IPS-18c (cell line): Measurements from ENCODE around the gene CAST.

Experiments
- H3K4me3 ChIP-seq: 2 replicates; pipeline ENCODE4 v1.7.0; 2013; ENCODE audit warnings: low read depth, mild to moderate bottlenecking, low read length, moderate library complexity; ENCODE audit not compliant: insufficient read depth
- H3K9me3 ChIP-seq: one replicate; pipeline ENCODE4 v1.6.1; 2013; ENCODE audit warnings: mild to moderate bottlenecking, low read length, moderate library complexity; ENCODE audit not compliant: control insufficient read depth, insufficient read depth

The CAST gene

DNA sequence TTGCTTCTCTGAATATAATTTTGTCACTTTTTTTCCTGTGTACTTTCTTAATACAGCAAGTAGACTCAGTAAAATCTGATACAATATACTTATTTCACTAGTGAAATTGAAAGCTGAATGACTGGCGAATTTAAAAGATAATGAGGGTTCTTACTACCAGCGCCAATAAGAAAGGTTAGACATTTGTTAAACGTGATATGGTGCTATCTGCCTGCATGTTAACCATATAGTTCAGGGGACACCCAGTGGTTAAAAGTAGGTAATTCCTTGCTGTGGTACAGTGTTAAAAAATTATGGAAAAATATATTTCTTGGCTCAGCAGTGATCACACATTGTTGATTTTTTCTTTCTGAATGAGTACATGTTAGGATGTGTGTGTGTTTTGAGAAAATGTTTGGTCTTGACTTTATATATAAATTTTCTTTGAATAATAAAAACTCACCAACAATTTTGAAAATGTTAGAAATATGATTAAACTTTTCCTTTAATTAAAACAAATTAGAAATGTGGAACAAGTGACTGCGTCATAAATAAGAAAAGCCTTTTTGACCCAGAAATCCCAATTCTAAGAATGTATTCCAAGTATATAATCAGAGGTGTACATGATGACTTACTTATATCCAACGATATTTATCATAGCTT lies 25.8 kb downstream of the CAST start:
- Histone ChIP-seq H3K9me3 (no peaks in the 10 kb centered on the region), H3K4me3 (no peak overlapping the region)

DNA sequence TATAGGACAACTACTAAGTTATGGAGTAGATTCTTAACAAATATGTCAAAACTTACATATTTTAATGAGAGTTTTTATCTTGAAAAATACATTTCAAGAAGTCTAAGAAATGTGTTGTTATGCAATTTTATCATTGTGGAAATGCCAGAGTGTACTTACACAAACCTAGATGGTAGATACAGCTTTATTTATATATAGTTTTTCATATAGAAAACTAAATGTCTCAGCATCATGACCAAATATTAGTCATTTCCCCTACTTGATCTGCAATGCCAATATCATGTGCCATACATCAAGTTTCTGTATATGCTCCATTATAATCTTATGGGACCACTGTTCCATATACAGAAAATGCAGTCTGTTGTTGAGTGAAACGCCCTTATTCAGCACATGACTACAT lies 28.7 kb downstream of the CAST start:
- Histone ChIP-seq H3K9me3 (no peaks in the 10 kb centered on the region), H3K4me3 (no peak overlapping the region)

DNA sequence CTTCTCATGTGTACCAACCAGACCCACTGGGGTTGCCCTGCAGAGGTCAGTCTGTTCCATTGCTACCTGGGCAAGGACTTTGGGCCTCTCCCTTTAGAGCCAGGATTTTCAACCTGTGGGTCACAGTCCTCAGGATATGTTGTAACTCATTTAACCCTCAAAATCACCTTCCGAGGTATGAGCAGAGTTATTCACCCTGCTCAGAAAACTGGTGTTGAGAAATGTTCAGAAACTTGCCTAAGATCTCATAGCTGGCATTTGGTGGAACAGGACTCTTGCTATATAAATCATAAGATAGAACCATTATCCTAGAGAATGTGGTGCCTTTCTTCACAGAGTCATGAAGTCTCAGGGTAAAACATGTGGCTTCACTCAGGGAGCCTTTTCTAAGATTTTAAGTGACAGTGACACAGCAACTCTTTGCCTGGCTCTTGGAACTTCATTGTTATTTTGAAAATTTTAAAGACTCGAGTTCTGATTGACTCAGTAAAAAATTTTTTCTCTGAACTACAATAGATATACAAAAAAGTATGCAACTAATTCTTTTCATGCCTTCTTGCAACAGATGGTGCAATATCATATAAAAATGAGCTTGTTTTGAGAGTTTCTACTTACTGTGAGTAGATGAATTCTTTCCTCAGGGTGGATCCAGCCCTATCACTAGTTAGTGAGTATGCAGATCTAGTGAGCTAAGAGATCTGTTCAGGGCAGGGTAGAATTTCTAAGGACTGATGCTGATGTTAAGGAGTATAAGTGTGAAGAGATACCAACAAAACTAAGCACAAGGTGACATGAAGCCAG lies 29.5 kb downstream of the CAST start:
- H3K4me3 ChIP-seq = no peak overlapping the region
- no peaks in the 10 kb centered on the region for H3K9me3 ChIP-seq

DNA sequence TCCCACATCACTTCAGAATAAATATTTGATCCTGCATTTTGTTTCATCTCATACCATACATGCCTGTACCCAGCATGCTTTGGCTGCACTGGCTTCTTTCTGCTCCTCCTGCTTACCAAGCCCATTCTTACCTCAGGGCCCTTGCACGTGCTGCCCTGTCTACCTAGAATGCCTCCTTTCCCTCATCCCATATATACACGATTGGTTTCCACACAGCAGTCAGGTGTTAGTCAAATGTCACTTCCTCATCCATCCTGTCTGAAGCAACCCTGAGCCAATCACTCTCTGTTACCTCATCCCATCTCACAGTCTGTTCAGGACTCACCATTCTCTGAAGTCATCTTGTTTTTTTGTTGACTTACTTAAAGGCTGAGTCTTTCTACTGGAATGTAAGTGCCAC lies 30.3 kb downstream of the CAST start:
- no peak overlapping the region for H3K4me3 ChIP-seq

DNA sequence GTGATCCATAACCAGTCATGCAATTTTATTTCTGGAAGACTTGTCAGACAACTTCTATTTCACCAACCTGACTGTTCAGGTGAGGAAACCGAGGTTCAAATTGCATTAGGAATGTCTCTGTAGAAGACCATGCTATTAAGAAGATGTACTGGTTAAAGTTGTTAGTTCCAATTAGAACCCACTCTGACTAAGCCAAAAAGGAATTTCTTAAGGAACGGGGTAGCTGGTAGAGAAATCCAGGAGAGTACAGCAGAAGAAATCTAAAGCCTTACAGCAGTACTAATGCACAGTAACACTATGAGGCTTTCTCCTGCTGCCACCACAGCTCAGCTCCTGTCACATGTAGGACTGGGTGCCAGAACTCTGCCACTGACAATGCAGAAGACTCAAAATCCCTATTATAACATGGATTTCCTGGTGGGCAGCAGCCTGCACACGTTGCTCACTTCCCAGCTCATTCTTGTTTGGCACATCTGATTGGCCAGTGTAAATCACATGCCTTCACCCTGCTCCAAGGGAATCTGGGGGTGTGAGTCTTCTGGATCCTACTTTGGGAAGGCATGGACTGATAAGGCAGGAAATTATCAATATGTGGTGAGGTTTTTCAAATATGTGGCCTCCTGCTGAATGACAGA lies 37.1 kb downstream of the CAST start:
- no peak overlapping the region for H3K4me3 ChIP-seq
- H3K9me3 ChIP-seq = no peaks in the 10 kb centered on the region

More for the DNA sequence above, 30.3 kb downstream of the CAST start:
- H3K9me3 ChIP-seq = no peaks in the 10 kb centered on the region

DNA sequence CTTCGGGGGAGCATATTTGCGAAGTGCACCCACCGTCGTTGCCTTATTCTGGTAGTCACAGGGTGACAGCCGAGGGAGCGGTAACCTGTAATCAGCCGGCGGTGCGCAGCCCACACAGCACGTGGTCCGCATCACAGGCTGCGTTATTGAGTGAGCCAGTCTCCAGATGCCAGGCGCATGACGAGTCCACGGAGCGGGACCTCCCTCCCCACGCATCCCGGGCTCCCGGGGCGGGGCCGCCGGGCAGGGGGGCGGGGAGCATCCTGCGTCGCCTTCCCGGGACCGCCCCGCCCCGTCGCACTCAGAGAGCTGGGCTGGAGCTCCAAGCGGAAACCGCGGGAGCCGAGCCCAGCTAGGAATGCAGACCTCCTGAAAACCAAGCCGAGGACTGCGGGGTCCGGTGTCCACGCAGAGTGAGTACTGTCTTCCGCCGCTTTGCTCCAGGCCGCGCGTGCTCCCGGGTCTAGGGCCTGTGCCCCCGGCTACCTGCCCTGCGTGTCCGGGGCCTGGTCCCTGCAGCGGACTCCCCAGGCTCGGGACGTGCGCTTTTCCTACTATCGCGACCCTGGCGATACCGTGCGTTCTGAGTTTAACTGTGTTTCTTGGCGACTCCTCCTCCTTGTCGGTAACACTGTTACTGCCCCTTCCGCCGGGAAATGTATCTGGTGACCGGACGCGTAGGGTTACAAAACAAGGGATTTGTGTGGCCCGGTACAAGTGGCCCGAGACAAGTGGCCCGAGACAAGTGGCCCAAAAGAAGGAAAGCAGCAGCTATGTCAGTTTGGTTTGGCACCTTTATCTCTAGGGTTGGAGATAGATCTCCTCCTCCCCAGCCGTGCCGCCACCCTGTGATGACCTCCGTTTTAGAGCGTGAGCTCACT lies 40.6 kb downstream of the CAST start:
- Histone ChIP-seq H3K9me3 (no peaks in the 10 kb centered on the region), H3K4me3 (peak overlapping the region; percentile 88)

DNA sequence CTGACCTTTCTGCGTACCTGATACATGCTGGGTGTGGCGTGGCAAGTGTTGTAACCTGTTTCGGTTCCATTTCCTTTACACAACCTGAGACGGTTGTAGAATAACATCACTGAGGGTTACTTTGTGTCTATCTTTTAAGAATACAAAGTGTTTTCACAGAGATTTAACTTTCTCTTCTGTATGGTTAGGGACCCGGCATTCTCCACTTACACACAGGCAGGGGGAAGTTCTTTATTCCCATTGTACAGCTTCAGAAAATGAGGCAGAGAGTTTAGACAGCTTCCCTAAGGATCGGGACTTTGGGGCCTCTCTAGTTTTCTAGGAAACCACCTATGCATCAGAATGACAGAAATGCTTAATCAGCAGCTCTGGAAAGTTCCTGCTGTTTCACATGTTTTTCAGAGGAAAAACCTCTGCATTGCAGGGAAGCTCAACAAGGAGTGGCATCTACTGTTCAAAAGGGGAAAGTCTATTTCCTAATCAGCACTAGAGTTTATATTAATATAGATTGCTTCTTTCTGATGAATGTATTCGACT lies 41.3 kb downstream of the CAST start:
- Histone ChIP-seq H3K4me3 (peak overlapping the region; percentile 88), H3K9me3 (no peaks in the 10 kb centered on the region)

DNA sequence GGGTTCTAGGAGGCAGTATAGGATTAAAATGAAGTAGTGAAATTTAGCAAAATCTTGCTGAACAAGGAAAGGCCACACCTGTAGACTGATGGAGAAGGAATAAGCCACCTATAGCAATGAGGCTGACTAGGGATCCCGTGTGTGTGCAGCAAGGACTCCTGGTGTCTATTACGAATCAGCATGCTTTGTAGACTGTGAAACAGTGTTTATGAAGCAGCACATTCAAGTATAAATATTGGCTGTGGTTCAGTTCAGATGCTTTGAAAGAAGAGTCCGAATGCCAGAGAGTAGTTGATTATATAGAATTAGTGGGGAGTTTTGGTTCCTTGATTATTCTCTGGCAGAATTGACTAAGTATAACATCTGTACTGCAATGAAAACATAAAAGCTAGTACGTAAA lies 41.8 kb downstream of the CAST start:
- Histone ChIP-seq H3K9me3 (no peaks in the 10 kb centered on the region), H3K4me3 (no peak overlapping the region)

DNA sequence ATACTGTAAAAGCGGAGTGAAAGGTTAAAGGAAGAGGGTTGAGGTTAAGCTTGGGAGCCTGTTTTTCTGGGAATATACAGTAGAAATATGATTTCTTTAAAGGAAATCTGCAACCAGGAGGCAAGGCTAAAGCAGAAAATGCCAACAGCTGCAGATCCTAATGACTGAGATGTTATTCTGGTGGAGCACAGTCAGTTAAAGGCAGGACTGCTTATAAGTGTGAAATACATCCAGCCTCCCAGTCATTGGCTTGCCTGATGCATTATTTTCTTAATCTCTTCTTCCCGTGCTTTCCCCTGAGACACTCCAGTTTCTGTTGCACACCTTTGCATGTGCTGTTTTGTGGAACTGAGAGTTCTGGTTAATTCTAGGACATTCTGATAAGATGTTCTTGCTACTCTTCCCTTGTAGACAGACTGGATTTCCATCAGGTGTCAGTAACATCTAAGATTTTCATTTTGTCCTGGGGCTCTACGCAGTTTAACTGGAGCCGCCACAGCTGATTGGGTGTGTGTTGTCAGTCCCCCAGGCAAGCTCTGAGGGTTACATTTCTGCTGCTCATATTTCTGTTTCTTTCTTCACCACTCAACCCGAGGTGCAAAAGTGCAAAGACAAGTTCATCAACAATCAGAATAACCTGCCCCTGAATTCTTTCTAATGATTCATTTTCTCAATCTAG lies 44.4 kb downstream of the CAST start:
- H3K9me3 ChIP-seq = no peaks in the 10 kb centered on the region
- no peak overlapping the region for H3K4me3 ChIP-seq

DNA sequence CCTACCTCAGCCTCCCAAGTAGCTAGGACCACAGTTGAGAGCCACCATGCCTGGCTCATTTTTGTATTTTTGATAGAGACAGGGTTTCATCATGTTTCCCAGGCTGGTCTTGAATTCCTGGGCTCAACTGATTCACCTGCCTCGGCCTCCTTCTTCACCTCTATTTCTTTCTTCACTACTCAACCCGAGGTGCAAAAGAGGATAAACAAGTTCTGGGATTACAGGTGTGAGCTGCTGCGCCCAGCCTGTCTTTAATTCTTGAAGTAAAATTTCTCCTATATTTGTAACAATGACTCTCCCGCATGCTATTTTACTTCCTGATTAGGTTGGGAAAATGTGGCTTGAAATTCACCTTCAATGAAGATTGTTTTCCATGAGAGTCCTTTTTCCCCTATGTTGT lies 46.4 kb downstream of the CAST start:
- no peak overlapping the region for H3K4me3 ChIP-seq
- no peaks in the 10 kb centered on the region for H3K9me3 ChIP-seq

DNA sequence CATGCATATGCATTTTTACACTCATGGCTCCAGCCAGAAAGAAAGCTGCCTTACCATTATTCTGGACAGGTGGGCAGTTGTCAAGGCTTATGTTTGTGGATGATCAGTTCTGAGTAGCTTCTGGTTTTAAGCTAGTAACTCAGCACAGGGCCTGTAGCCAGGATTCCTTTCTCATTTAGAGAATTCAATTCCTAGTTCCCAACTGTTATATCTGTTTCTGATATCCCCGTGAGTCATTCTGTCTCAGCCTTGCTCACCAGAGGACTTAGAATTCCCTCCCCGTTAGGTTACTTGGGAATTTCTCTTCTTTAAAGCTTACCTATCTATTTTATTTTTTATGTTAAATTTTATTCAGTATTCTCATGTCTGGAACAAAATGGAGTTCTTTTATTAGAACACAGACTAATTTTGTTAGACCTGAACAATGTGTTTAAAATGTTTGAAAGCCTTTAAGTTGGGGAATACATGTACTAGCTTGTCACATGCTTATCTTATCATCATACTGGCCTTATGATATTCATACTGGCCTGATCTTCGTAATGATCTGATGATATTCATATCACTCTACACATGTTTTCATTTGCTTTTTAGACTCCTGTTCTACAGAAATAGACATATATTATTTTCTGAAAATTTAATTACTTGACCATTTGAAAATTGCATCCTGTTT lies 47.1 kb downstream of the CAST start:
- H3K4me3 ChIP-seq = no peak overlapping the region
- no peaks in the 10 kb centered on the region for H3K9me3 ChIP-seq

DNA sequence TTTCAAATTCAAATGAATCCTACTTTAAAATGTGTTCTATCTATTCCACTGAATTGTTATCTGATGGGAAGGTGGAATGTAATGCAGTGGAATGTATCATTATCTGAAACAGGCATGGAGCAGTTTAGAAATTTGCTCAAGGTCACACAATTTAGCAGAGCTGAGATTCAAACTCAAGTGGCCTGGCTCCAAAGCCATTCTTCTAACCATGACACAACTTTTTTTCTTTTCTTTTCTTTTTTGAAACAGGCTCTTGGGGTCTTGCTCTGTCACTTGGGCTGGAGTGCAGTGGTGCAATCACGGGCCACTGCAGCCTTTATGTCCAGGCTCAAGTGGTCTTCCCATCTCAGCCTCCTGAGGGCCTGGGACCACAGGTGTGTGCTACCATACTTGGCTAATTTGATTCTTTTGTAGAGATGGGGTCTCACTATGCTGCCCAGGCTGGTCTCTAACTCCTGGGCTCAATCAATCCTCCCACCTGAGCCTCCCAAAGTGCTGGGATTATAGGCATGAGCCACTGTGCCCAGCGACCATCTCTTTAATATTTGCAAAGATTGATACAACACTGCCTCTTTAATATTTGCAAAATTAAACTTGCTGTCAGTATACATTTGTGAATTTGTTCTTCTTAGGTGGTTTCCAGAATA lies 50.0 kb downstream of the CAST start:
- H3K4me3 ChIP-seq = no peak overlapping the region
- H3K9me3 ChIP-seq = no peaks in the 10 kb centered on the region

DNA sequence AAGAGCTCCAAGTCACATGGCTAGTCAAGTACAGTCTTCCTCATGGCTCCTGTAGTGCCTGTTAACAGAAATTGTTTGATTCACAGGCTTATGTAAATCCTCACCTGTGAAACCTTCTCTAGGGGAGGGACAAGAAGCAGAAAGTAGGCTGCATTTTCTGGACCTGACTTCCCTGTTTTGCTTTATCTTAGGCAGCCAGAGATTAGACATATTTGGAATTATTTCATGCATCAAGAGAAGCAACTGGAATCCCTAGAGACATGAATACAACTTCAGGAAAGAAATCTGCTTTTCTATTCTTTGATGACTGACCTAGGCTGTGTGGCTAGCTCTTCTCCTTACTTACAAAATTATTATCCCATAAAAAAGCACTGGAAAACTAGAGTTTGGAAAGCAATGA lies 52.3 kb downstream of the CAST start:
- no peaks in the 10 kb centered on the region for H3K9me3 ChIP-seq
- no peak overlapping the region for H3K4me3 ChIP-seq

DNA sequence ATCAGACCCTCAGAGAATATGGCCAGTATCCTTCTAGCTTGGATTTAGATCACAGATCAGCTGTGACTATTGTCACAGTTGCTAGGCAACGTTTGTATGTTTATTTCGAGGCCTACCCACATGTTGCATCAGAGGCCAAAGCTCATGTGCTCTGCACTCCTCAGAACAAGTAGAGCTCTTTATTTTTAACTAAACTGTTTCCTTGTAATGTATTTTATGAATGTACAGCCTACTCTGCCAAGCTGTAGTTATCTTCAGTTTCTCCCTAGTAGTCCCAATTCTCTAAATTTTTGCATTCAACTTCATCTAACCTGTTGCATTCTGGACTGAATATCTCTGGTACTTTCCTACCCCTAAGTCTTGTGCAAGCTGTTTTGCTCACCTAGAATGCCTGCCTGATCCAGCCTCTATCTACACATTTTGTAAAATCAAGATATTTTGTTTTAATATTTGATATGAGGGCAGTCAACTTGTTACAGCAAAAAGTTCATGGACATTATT lies 52.8 kb downstream of the CAST start:
- Histone ChIP-seq H3K4me3 (no peak overlapping the region), H3K9me3 (no peaks in the 10 kb centered on the region)

DNA sequence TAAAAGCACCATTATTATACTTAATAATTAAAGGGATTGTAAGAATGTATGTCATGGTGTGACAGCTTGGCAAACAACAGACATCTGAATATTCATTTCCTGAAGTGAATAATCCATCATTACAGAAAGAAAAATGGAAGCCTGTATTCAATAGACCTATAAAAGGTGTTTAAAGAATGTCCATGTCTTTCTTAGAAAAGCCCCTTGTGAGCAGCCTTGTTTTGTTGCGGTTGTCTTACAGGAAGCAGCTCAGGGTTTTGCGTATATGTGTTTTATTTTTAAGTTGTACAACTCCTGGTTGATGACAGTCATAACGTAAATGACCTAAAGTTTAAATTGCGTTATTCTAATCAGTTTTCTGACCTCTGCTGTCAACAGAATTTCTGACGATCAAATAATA lies 53.8 kb downstream of the CAST start:
- Histone ChIP-seq H3K9me3 (no peaks in the 10 kb centered on the region), H3K4me3 (no peak overlapping the region)

DNA sequence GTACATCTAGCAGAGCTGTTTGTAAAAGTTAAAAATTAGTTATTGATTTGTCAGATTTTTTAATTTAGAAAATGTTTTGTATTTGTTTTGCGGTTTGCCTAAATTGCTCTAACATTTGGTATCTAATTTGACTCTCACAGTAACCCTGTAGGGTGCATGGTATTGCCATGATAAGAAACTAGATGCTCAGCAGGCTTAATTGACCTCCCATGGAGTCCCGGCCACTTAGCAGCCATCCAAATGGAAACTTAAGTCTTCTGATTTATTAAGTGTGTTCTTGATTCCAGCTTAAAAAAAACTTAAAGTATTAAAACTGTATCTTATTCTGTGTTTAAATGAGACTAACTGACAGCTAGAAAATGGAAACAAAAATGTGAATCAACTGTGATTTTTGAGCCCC lies 54.5 kb downstream of the CAST start:
- no peaks in the 10 kb centered on the region for H3K9me3 ChIP-seq
- no peak overlapping the region for H3K4me3 ChIP-seq
